ENCODE results near the gene ZNF384.

The ZNF384 gene

GRCh38 chr12:6664902-6665301 is 24.3 kb downstream of the ZNF384 start:
- H3K4me3 ChIP-seq (ENCODE audit: low read depth, low read length) = no peak overlapping the region
- TF ChIP-seq, protein P1, sequence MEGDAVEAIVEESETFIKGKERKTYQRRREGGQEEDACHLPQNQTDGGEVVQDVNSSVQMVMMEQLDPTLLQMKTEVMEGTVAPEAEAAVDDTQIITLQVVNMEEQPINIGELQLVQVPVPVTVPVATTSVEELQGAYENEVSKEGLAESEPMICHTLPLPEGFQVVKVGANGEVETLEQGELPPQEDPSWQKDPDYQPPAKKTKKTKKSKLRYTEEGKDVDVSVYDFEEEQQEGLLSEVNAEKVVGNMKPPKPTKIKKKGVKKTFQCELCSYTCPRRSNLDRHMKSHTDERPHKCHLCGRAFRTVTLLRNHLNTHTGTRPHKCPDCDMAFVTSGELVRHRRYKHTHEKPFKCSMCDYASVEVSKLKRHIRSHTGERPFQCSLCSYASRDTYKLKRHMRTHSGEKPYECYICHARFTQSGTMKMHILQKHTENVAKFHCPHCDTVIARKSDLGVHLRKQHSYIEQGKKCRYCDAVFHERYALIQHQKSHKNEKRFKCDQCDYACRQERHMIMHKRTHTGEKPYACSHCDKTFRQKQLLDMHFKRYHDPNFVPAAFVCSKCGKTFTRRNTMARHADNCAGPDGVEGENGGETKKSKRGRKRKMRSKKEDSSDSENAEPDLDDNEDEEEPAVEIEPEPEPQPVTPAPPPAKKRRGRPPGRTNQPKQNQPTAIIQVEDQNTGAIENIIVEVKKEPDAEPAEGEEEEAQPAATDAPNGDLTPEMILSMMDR (IDR thresholded peaks at IDR 0.05; ENCODE audit: insufficient read depth, low read length, missing control alignments) = no peak
- DNase-seq (ENCODE audit: low read depth, low spot score) = no peak
- ChIA-PET POLR2A (no interaction called here), CTCF (interaction anchor here (0.8 to 1.8 kb wide), 7 partner anchors 10 to 89 kb away, joined by 3 to 9 read pairs (median 4); partner anchors contain the start of genes MLF2 and ZNF384)

DNA sequence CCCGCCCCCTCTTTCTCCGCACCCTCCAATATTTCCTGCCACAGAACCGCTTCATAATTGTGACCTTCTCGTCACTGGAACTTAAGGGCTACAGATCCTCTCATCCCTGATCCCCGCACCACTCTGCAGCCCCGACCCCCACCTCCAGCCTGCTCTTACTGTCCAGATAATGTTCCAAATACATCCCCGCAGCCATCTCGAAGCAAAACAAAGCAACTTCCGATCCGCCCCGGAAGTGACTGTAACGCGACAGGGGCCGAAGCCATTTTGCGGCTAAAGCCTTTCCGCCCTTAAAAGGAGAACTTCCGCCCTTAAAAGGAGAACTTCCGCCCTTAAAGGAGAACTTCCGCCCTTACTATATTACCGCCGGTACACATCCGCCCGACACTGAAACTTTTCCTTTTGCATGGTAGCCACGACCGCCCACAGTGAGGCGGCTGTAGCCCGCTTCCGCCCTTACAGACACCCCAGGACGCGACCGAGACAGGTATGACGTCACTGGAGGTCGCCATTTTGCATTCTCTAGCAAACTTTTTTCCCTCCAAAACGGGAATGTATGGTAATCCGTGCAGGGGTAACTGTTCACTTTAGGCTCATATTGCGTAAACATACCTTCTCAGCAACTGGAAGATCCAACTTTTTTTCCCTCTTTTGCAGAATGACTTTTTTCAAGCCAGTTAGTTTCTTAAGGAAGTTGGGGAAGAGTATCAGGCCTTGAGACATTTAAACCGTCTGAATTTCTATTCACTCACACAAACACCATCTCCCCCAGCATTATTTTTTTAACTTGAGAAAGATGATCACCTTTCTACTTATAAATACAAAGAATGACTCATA is 26.1 kb downstream of the ZNF384 start, which contains the start of gene ING4:
Gene ING4, minus strand, starts transcription at position 214 of the 837 bp plus-strand sequence. Its CDS starts 18 bp downstream, at position 196.
- TF ChIP-seq, protein P1 (IDR thresholded peaks at IDR 0.05; ENCODE audit: insufficient read depth, low read length, missing control alignments) = no peak
- POLR2A ChIA-PET = interaction anchor here (0.6 kb wide), 1 partner anchor 130 kb away, joined by 5 read pairs; no protein-coding TSS in a partner anchor
- peak within 1 kb of the TSS; percentile 98 for H3K4me3 ChIP-seq (ENCODE audit: low read depth, low read length)
- peak; percentile 96 for DNase-seq (ENCODE audit: low read depth, low spot score)
- CTCF ChIA-PET = interaction anchor here (1.1 to 1.5 kb wide), 2 partner anchors 22 to 44 kb away, joined by 4 to 5 read pairs; no protein-coding TSS in a partner anchor

DNA sequence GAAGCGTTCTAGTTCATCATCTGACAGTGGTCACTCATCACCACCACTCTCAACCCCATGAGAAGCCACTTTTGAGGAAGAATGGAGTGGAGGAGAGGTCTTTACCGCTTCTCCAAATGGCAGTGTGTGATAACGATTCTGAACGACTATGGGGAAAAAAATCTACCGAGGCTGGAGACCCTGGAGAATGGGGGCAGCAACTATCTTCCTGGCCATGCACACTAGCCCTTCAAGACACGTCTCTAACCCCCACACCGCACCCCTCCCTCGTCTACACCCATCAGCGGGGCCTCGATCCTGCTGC is 26.6 kb downstream of the ZNF384 start:
- ChIA-PET POLR2A (no interaction called here), CTCF (no interaction called here)
- peak overlapping the region; percentile 98 for H3K4me3 ChIP-seq (ENCODE audit: low read depth, low read length)
- TF ChIP-seq, protein P1 (IDR thresholded peaks at IDR 0.05; ENCODE audit: insufficient read depth, low read length, missing control alignments) = no peak
- no peak for DNase-seq (ENCODE audit: low read depth, low spot score)

GRCh38 chr12:6653987-6654386 is 35.2 kb downstream of the ZNF384 start:
- POLR2A ChIA-PET = no interaction called here
- TF ChIP-seq, protein P1 (IDR thresholded peaks at IDR 0.05; ENCODE audit: insufficient read depth, low read length, missing control alignments) = no peak
- CTCF ChIA-PET = interaction anchor here (1.5 kb wide), 1 partner anchor 33 kb away, joined by 4 read pairs; no protein-coding TSS in a partner anchor
- H3K4me3 ChIP-seq (ENCODE audit: low read depth, low read length) = no peak overlapping the region
- DNase-seq (ENCODE audit: low read depth, low spot score) = no peak

GRCh38 chr12:6653342-6653741 is 35.8 kb downstream of the ZNF384 start:
- CTCF ChIA-PET = interaction anchor here (1.5 kb wide), 1 partner anchor 33 kb away, joined by 4 read pairs; no protein-coding TSS in a partner anchor
- TF ChIP-seq, protein P1 (IDR thresholded peaks at IDR 0.05; ENCODE audit: insufficient read depth, low read length, missing control alignments) = no peak
- POLR2A ChIA-PET = no interaction called here
- DNase-seq (ENCODE audit: low read depth, low spot score) = no peak
- no peak overlapping the region for H3K4me3 ChIP-seq (ENCODE audit: low read depth, low read length)

DNA sequence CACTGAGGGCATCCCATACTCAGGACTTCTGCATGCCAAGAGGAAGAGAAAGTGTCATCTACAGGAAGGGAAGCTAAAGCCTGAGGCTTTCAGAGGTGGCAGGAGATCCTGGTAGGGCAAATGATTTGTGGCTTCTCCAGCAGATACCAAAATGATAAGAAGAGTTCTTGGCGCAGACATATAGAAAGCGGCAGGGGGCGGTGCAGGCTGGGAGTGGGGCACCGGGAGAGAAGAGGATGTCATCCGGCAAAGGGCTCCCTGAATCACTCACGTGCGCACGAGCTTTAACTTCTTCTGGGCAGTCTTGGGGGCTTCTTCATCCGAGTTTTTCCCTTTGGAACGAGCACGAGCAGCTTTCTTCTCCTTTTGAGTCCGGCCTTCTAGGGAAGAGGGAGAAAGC is 36.8 kb downstream of the ZNF384 start:
- ChIA-PET POLR2A (no interaction called here), CTCF (no interaction called here)
- DNase-seq (ENCODE audit: low read depth, low spot score) = no peak
- H3K4me3 ChIP-seq (ENCODE audit: low read depth, low read length) = no peak overlapping the region
- TF ChIP-seq, protein P1 (IDR thresholded peaks at IDR 0.05; ENCODE audit: insufficient read depth, low read length, missing control alignments) = no peak

Measured in AG04449 (cell line).